ENCODE measurements around the gene GPR45. TPM values are rescaled to one million over a fixed set of nuclear protein-coding genes. Genes with fewer than 3 reads are reported as not detected.
A peak's percentile ranks its signal among the peaks of the same experiment; 100 is the strongest.

The GPR45 gene
- total and polyA plus RNA-seq, 2 of the 13 experiments (the other 11 are each of a cell fraction or from before 2014, with no cell fraction given), result not detected

GRCh38 chr2:105248316-105249070, 7.0 kb downstream of the GPR45 start:
- in situ Hi-C loops (cut with HindIII; ENCODE audit: extremely low pct_ligation_motif_present, low pct_unique_long_range_greater_than_20kb) (no loop called here), intact Hi-C loops (cut with micrococcal nuclease; ENCODE audit: unreplicated experiment) (no loop called here)
- no peak for FAIRE-seq
- 26% methylated on average over 4 of the region's 4 CpGs for WGBS (ENCODE audit: low lambda C conversion rate)
- H3K27me3 ChIP-seq (ENCODE audit: control insufficient read depth in 1 of 2, insufficient read depth in 2 of 2, low read length in 2 of 2), result peaks cover 0 to 7% of the 10 kb centered on the region in 2 experiments; a peak in 1 of 5 replicates
- CTCF ChIA-PET (ENCODE audit: low intra/inter-chr PET ratio, low total read pairs), result no interaction called here
- no peak for DNase-seq (ENCODE audit: low spot score)
- ATAC-seq, result no peak
- POLR2A ChIA-PET, result no interaction called here
- H2AFZ ChIP-seq (ENCODE audit: low read length), result no peak overlapping the region
- H3K9ac ChIP-seq (ENCODE audit: insufficient read depth, low read depth, low read length), result no peak overlapping the region
- no peaks in the 10 kb centered on the region for H3K36me3 ChIP-seq (replicated peaks in 1 of 2; ENCODE audit: control insufficient read depth in 1 of 2, insufficient read depth in 2 of 2, low read length in 2 of 2)
- H3K79me2 ChIP-seq (ENCODE audit: insufficient read depth, low read length), result no peaks in the 10 kb centered on the region
- no TSS peak for BruUV-seq (replicated peaks)
- no peak overlapping the region for H3K4me3 ChIP-seq (replicated peaks in 1 of 3; ENCODE audit: insufficient read depth in 1 of 3, low read depth in 2 of 3, low read length in 3 of 3)
- H4K20me1 ChIP-seq (ENCODE audit: insufficient read depth, low read length), result no peaks in the 10 kb centered on the region
- H3K9me3 ChIP-seq (ENCODE audit: low read length), result no peaks in the 10 kb centered on the region
- TF ChIP-seq DPF2 (CRISPR knock-in tag; IDR thresholded peaks at IDR 0.05; ENCODE audit: borderline replicate concordance, low read depth), result no peak
- TF ChIP-seq PHF5A (CRISPR knock-in tag; IDR thresholded peaks at IDR 0.05; ENCODE audit: low read depth, unreplicated experiment), result no peak
- TF ChIP-seq ZSCAN22 (CRISPR knock-in tag; IDR thresholded peaks at IDR 0.05), result no peak
- no peak for TF ChIP-seq ZNF264 (CRISPR knock-in tag; IDR thresholded peaks at IDR 0.05)
- TF ChIP-seq NFKBIZ (CRISPR knock-in tag; IDR thresholded peaks at IDR 0.05), result no peak
- TF ChIP-seq CEBPB (IDR thresholded peaks at IDR 0.05; ENCODE audit: borderline replicate concordance, low read depth, low read length), result 0 out of 2 replicates have a peak, but pooled peaks have one; percentile 42
- TF ChIP-seq ZNF143 (CRISPR knock-in tag; IDR thresholded peaks at IDR 0.05), result peak; percentile 49; the same call in 1 of the 2 replicates
- TF ChIP-seq ZNF350 (CRISPR knock-in tag; IDR thresholded peaks at IDR 0.05; ENCODE audit: borderline replicate concordance, low read depth), result no peak
- TF ChIP-seq ONECUT2 (CRISPR knock-in tag; IDR thresholded peaks at IDR 0.05), result no peak
- TF ChIP-seq ATAD3A (CRISPR knock-in tag; IDR thresholded peaks at IDR 0.05), result no peak
- no peak for TF ChIP-seq ZNF124 (CRISPR knock-in tag; IDR thresholded peaks at IDR 0.05)
- TF ChIP-seq ZNF75D (CRISPR knock-in tag; IDR thresholded peaks at IDR 0.05; ENCODE audit: borderline replicate concordance), result no peak
- no peak overlapping the region for H3K4me2 ChIP-seq (ENCODE audit: low read depth, low read length)
- H3K4me1 ChIP-seq (ENCODE audit: insufficient read depth, low read length), result no peaks in the 10 kb centered on the region
- H3K27ac ChIP-seq (ENCODE audit: extremely low read length, insufficient read depth, low read length), result no peak overlapping the region
